OCI-LY7 (cell line): Measurements from ENCODE around the gene VAMP2. TPM values are rescaled to one million over a fixed set of nuclear protein-coding genes. Genes with fewer than 3 reads are reported as not detected.

ENCODE experiments used
- BruUV-seq: library from RNA; stranded (reverse); fragments of 400-500 nt; replicated peaks from 2 replicates; lab custom pipeline; 2021; lab: Mats Ljungman, UMichigan
- CTCF ChIA-PET: fragments of 300-600 bp; sonication (Branson Sonifier 250); formaldehyde crosslinking; loops from one replicate; lab custom pipeline; 2022; ENCODE audit warnings: antibody characterized with exemption; ENCODE audit not compliant: unreplicated experiment; lab: Charles Lee
- POLR2A ChIA-PET: fragments of 300-600 bp; sonication (Branson Sonifier 250); formaldehyde crosslinking; loops from one replicate; lab custom pipeline; 2022; ENCODE audit warnings: antibody characterized with exemption; lab: Charles Lee
- DNase-seq: peaks from one replicate; pipeline ENCODE4 v3.0.0-alpha.2; 2015; ENCODE audit warnings: low spot score
- H2AFZ ChIP-seq: fragments of 200-600 bp; sonication (generic), shearing (Covaris generic); 2 replicates; pipeline ENCODE4 v1.6.1; 2014; ENCODE audit warnings: mild to moderate bottlenecking, antibody characterized with exemption, low read length, moderate library complexity
- H3K27ac ChIP-seq: fragments of 200-600 bp; sonication (generic); 2 replicates; pipeline ENCODE4 v1.5.1; 2014; ENCODE audit warnings: mixed run types, low read depth, mild to moderate bottlenecking, moderate library complexity, low read length, inconsistent platforms; ENCODE audit not compliant: poor library complexity, severe bottlenecking
- H3K36me3 ChIP-seq: fragments of 200-600 bp; sonication (generic); 2 replicates; pipeline ENCODE4 v1.6.1; 2014; ENCODE audit warnings: mild to moderate bottlenecking, antibody characterized with exemption, low read length, moderate library complexity, mixed read lengths; ENCODE audit not compliant: insufficient read depth
- H3K4me1 ChIP-seq: fragments of 200-600 bp; sonication (generic); 2 replicates; pipeline ENCODE4 v1.5.1; 2014; ENCODE audit warnings: mild to moderate bottlenecking, low read length; ENCODE audit not compliant: insufficient read depth, poor library complexity, severe bottlenecking
- H3K4me2 ChIP-seq: fragments of 200-600 bp; sonication (generic); 2 replicates; pipeline ENCODE4 v1.6.1; 2014; ENCODE audit warnings: mild to moderate bottlenecking, low read length
- H3K4me3 ChIP-seq: fragments of 200-600 bp; sonication (generic); 2 replicates; pipeline ENCODE4 v1.5.1; 2014; ENCODE audit warnings: mild to moderate bottlenecking, low read depth, low read length; ENCODE audit not compliant: poor library complexity, severe bottlenecking
- H3K79me2 ChIP-seq: fragments of 200-600 bp; sonication (generic); 2 replicates; pipeline ENCODE4 v1.6.1; 2016; ENCODE audit warnings: low read depth, mild to moderate bottlenecking, low read length, moderate library complexity, mixed read lengths; ENCODE audit not compliant: insufficient read depth
- H3K9me2 ChIP-seq: fragments of 200-600 bp; sonication (generic); 2 replicates; pipeline ENCODE4 v1.6.1; 2016; ENCODE audit warnings: mild to moderate bottlenecking, low read length, mixed read lengths; ENCODE audit not compliant: insufficient read depth
- H3K9me3 ChIP-seq: fragments of 200-600 bp; sonication (generic); 2 replicates; pipeline ENCODE4 v1.6.1; 2014; ENCODE audit warnings: mild to moderate bottlenecking, mixed run types, low read length, mixed read lengths
- H4K20me1 ChIP-seq: fragments of 200-600 bp; sonication (generic); 2 replicates; pipeline ENCODE4 v1.6.1; 2014; ENCODE audit warnings: mild to moderate bottlenecking, antibody characterized with exemption, low read length, moderate library complexity, mixed read lengths; ENCODE audit not compliant: insufficient read depth
- EZH2phosphoT487 ChIP-seq: fragments of 200-600 bp; sonication (generic); IDR thresholded peaks from 2 replicates; pipeline ENCODE4 v1.6.1; 2018; ENCODE audit warnings: low read depth, borderline replicate concordance, mild to moderate bottlenecking, mixed run types, antibody characterized with exemption, low read length, moderate library complexity, mixed read lengths
- intact Hi-C: fragments of 100-400 bp; cut with micrococcal nuclease; formaldehyde crosslinking; loops from one replicate; pipeline ENCODE4 v1.10.0; 2022; ENCODE audit not compliant: unreplicated experiment
- total RNA-seq, 2 experiments: library from RNA; depleted of rRNA in 1 of 2; stranded (reverse); fragments of >200 nt in 1 of 2; shearing (Covaris generic) in 1 of 2; gene quantifications; 2 replicates each; pipeline ENCODE4 v1.2.3, GENCODE V29; 2014 to 2022
- TF ChIP-seq, protein P1 (sequence below): fragments of 200-600 bp; sonication (generic); conservative IDR thresholded peaks from 2 replicates; pipeline ENCODE4 v1.5.1; 2014; ENCODE audit warnings: mild to moderate bottlenecking, antibody characterized with exemption, low read length, moderate library complexity, mixed read lengths

VAMP2 gene
- total RNA-seq, 2 experiments from 2014 or later = 21.2 to 40.9 TPM

DNA sequence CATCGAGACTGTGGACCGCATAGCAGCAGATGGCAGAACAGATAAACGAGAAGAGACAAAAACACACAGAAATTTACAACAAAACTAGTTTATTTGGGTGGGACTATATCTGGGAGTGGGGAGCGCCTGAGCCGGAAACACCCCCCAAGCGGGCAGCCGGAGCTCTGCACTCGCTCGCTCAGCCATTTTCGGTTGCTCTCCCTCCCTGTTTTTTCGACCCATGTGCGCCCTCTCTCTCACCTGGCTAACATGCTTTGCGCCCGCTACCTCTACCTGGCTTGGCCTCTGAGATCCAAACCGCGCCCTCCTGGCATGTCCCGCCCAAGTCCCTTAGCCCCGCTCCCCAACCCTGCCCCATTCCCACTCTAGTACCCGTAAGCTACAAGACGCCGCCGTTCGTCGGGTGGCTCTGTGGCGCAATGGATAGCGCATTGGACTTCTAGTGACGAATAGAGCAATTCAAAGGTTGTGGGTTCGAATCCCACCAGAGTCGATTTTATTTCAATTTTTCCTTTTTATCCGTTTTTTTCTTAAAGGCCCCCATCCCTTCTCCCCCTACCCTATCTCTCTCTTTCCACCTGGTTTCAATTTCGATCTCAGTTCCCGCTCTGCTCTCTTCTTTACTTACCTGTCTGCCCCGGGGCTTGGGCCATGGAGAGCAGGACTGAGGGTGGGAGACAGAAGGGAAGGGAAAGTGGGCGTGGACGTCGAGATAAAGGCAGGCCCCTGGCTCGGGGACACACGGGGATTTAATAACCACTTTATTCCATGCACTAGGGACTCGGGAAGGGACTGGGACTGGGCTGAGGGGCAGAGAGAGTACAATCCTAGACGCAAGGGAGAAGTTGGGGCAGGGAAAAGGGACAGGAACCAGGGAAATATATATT, 42.0 kb downstream of the VAMP2 start:
- no TSS peak for BruUV-seq
- H3K27ac ChIP-seq = peak overlapping the region; percentile 79

DNA sequence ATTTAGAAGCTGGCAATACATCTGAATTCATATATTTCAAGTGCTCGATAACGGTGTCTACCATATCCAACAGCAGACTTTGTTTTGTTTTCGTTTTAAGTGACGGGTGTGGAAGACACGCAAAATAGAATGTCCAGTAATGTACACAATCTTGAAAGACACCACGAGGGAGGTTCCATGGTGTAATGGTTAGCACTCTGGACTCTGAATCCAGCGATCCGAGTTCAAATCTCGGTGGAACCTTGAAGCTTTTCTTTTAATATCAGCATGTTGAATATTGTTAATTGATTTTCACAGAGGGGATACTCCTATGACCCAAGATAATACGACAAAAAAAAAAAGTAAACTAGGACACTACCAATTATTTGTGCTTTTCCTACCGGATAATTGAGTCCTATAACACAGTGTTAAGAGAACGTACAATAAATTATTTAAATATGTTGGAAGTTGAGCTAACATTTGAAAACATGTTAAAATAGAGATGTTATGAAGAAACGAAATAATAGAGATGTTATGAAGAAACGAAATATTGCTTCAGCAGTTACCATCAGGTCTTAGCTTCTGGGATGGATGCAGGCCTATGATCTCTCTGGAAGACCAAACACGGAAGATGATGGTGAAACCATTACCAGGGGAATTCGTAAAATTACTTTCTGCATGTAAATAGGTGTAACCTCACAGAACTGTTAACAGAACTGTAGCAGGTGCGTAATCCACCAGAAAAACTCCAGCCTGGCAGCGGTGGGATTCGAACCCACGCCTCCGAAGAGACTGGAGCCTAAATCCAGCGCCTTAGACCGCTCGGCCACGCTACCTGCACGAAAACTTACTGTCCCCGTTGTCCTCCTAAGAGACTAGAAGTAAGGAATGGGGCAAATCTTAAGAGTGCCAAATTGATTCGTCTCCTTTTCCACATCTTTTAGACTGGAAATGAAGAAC, 42.9 kb downstream of the VAMP2 start:
- Histone ChIP-seq H3K4me2 (peak overlapping the region; percentile 98), H3K79me2 (no peaks in the 10 kb centered on the region), H3K9me3 (no peaks in the 10 kb centered on the region), H4K20me1 (0 out of 2 replicates have a peak, but pooled peaks cover 2% of the 10 kb centered on the region), H3K27ac (peak overlapping the region; percentile 79), H3K4me1 (peaks cover 49% of the 10 kb centered on the region), H3K36me3 (no peaks in the 10 kb centered on the region), H3K9me2 (no peaks in the 10 kb centered on the region), H2AFZ (peak overlapping the region; percentile 53), H3K4me3 (peak overlapping the region; percentile 79)
- no peak for TF ChIP-seq EZH2phosphoT487
- TF ChIP-seq, protein P1, sequence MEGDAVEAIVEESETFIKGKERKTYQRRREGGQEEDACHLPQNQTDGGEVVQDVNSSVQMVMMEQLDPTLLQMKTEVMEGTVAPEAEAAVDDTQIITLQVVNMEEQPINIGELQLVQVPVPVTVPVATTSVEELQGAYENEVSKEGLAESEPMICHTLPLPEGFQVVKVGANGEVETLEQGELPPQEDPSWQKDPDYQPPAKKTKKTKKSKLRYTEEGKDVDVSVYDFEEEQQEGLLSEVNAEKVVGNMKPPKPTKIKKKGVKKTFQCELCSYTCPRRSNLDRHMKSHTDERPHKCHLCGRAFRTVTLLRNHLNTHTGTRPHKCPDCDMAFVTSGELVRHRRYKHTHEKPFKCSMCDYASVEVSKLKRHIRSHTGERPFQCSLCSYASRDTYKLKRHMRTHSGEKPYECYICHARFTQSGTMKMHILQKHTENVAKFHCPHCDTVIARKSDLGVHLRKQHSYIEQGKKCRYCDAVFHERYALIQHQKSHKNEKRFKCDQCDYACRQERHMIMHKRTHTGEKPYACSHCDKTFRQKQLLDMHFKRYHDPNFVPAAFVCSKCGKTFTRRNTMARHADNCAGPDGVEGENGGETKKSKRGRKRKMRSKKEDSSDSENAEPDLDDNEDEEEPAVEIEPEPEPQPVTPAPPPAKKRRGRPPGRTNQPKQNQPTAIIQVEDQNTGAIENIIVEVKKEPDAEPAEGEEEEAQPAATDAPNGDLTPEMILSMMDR = no peak
- intact Hi-C loops = loop anchor here (1.0 to 5.0 kb wide), 9 partner anchors 19 to 283 kb away; partner anchors contain the start of genes CHD3 and RANGRF
- POLR2A ChIA-PET = interaction anchor here (0.6 to 1.8 kb wide), 7 partner anchors 18 to 234 kb away, joined by 3 to 7 read pairs (median 5); partner anchors contain the start of genes AURKB and SLC25A35
- DNase-seq = peak; percentile 92
- CTCF ChIA-PET = interaction anchor here (0.5 to 1.9 kb wide), 8 partner anchors 10 to 321 kb away, joined by 3 to 6 read pairs (median 4); no protein-coding TSS in a partner anchor
- BruUV-seq = no TSS peak

More for the DNA sequence above, 42.0 kb downstream of the VAMP2 start:
- Histone ChIP-seq H3K4me2 (peak overlapping the region; percentile 98), H3K9me3 (no peaks in the 10 kb centered on the region), H2AFZ (peak overlapping the region; percentile 53), H3K4me3 (peak overlapping the region; percentile 79), H3K9me2 (no peaks in the 10 kb centered on the region), H3K4me1 (peaks cover 54% of the 10 kb centered on the region), H3K79me2 (no peaks in the 10 kb centered on the region), H3K36me3 (no peaks in the 10 kb centered on the region), H4K20me1 (0 out of 2 replicates have a peak, but pooled peaks cover 3% of the 10 kb centered on the region)
- CTCF ChIA-PET = interaction anchor here (1.4 to 1.9 kb wide), 2 partner anchors 17 to 41 kb away, joined by 3 to 6 read pairs; no protein-coding TSS in a partner anchor
- peak; percentile 81 for DNase-seq
- POLR2A ChIA-PET = interaction anchor here (1.3 to 1.8 kb wide), 3 partner anchors 18 to 90 kb away, joined by 5 to 7 read pairs (median 6); partner anchors contain the start of gene AURKB
- intact Hi-C loops = loop anchor here (1.0 to 5.0 kb wide), 8 partner anchors 19 to 283 kb away; partner anchors contain the start of gene RANGRF
- TF ChIP-seq, protein P1 = peak; percentile 71
- TF ChIP-seq EZH2phosphoT487 = no peak
